Chondrocyte (in vitro differentiated cells): ENCODE measurements around the gene OPN1LW. TPM values are rescaled to one million over a fixed set of nuclear protein-coding genes. Genes with fewer than 3 reads are reported as not detected.
A peak's percentile ranks its signal among the peaks of the same experiment; 100 is the strongest.
"Not testable (repeated sequence)": the region's sequence is repeated elsewhere in the genome, so short reads cannot be mapped to it uniquely, and the experiment has no call there.

Experiments
- DNase-seq: peaks from one replicate; pipeline ENCODE4 v3.0.0; 2021; ENCODE audit warnings: mixed read lengths, low spot score
- H3K27ac Mint-ChIP-seq: one replicate; pipeline ENCODE4 v1.8.0; 2021; ENCODE audit warnings: mild to moderate bottlenecking, moderate library complexity, mixed read lengths; ENCODE audit not compliant: unreplicated experiment
- H3K27me3 Mint-ChIP-seq: 2 replicates; pipeline ENCODE4 v1.8.0; 2021; ENCODE audit warnings: low read depth, mixed read lengths
- H3K36me3 Mint-ChIP-seq: 2 replicates; pipeline ENCODE4 v1.8.0; 2021; ENCODE audit warnings: low read depth, mixed read lengths
- H3K4me1 Mint-ChIP-seq: 2 replicates; pipeline ENCODE4 v1.8.0; 2021; ENCODE audit warnings: low read depth, mild to moderate bottlenecking, mixed read lengths
- H3K4me3 Mint-ChIP-seq: one replicate; pipeline ENCODE4 v1.8.0; 2021; ENCODE audit warnings: mild to moderate bottlenecking, moderate library complexity, mixed read lengths; ENCODE audit not compliant: unreplicated experiment
- H3K9me3 Mint-ChIP-seq: 2 replicates; pipeline ENCODE4 v1.8.0; 2021; ENCODE audit warnings: low read depth, mixed read lengths
- CTCF ChIP-seq: fragments of 200-600 bp; sonication (generic); IDR thresholded peaks from 2 replicates; pipeline ENCODE4 v1.5.0; 2021; ENCODE audit warnings: antibody characterized with exemption, mild to moderate bottlenecking, moderate library complexity
- long read RNA-seq: library from polyadenylated mRNA; stranded (forward); transcript quantifications from one replicate; pipeline ENCODE4 v2.0.0, GENCODE V29; 2021
- total RNA-seq: library from RNA; stranded (reverse); gene quantifications from 3 replicates; pipeline ENCODE4 v1.2.1, GENCODE V29; 2021

Gene OPN1LW
- not detected in 3 replicates for total RNA-seq
- long read RNA-seq, result 0 reads

DNA sequence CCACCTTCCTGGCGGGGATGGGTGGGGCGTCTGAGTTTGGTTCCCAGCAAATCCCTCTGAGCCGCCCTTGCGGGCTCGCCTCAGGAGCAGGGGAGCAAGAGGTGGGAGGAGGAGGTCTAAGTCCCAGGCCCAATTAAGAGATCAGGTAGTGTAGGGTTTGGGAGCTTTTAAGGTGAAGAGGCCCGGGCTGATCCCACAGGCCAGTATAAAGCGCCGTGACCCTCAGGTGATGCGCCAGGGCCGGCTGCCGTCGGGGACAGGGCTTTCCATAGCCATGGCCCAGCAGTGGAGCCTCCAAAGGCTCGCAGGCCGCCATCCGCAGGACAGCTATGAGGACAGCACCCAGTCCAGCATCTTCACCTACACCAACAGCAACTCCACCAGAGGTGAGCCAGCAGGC lies at the start of gene OPN1LW:
OPN1LW (plus strand) TSS at position 234 of the 400 bp plus-strand sequence; CDS start at position 275, 41 bp downstream.
- not testable (repeated sequence) for H3K27ac Mint-ChIP-seq, H3K27me3 Mint-ChIP-seq, DNase-seq, H3K9me3 Mint-ChIP-seq, H3K36me3 Mint-ChIP-seq, H3K4me3 Mint-ChIP-seq, H3K4me1 Mint-ChIP-seq

- peaks cover 44% of the 10 kb centered on the region for H3K4me1 Mint-ChIP-seq
- H3K27me3 Mint-ChIP-seq, result no peaks in the 10 kb centered on the region
- H3K27ac Mint-ChIP-seq, result peak overlapping the region; percentile 35
- no peaks in the 10 kb centered on the region for H3K9me3 Mint-ChIP-seq
- DNase-seq, result no peak
- no peak overlapping the region for H3K4me3 Mint-ChIP-seq
- TF ChIP-seq CTCF, result no peak
- H3K36me3 Mint-ChIP-seq, result peaks cover 3% of the 10 kb centered on the region
Observed at GRCh38 chrX:154094833-154095232, 49.2 kb upstream of the OPN1LW start.

- Mint-ChIP-seq H3K27me3 (no peaks in the 10 kb centered on the region), H3K4me3 (peak overlapping the region; percentile 82), H3K4me1 (peaks cover 44% of the 10 kb centered on the region), H3K9me3 (no peaks in the 10 kb centered on the region), H3K36me3 (peaks cover 3% of the 10 kb centered on the region), H3K27ac (peak overlapping the region; percentile 90)
- no peak for TF ChIP-seq CTCF
- DNase-seq, result no peak
Observed at GRCh38 chrX:154096140-154097002, 47.7 kb upstream of the OPN1LW start.

DNA sequence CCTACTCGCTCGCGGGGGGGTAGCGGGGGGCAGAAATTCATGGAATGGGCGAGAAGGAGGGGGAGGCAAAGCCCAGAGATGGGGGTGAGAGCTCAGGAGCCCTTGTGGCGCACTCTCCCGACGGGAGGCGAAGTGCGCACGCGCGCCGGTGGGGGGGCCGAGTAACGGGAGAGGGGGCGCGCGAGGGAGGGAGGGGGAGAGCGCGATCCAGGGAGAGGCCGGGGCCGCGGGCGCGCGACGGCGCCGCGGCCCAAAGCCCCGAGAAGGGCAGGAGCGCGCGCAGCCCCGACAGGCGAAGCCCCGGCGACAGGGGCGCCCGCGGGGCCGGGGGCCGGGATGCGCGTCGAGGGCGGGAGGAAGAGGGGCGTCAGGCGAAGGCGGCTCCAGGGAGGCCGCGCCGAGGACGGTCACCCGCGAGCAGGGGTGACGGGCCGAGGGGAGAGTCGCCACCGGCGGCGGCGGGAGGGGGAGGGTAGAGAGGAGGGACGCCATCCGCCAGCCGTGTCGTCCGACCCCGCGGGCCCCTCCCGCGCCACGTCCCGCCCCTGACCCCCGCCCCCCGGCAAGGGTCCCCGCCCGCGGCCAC lies 46.9 kb upstream of the OPN1LW start:
- H3K27ac Mint-ChIP-seq, result peak overlapping the region; percentile 90
- H3K9me3 Mint-ChIP-seq, result peaks cover 2% of the 10 kb centered on the region
- peaks cover 3% of the 10 kb centered on the region for H3K36me3 Mint-ChIP-seq
- H3K4me1 Mint-ChIP-seq, result peaks cover 44% of the 10 kb centered on the region
- no peak for DNase-seq
- peak overlapping the region; percentile 82 for H3K4me3 Mint-ChIP-seq
- H3K27me3 Mint-ChIP-seq, result no peaks in the 10 kb centered on the region
- peak; percentile 22 for TF ChIP-seq CTCF

DNA sequence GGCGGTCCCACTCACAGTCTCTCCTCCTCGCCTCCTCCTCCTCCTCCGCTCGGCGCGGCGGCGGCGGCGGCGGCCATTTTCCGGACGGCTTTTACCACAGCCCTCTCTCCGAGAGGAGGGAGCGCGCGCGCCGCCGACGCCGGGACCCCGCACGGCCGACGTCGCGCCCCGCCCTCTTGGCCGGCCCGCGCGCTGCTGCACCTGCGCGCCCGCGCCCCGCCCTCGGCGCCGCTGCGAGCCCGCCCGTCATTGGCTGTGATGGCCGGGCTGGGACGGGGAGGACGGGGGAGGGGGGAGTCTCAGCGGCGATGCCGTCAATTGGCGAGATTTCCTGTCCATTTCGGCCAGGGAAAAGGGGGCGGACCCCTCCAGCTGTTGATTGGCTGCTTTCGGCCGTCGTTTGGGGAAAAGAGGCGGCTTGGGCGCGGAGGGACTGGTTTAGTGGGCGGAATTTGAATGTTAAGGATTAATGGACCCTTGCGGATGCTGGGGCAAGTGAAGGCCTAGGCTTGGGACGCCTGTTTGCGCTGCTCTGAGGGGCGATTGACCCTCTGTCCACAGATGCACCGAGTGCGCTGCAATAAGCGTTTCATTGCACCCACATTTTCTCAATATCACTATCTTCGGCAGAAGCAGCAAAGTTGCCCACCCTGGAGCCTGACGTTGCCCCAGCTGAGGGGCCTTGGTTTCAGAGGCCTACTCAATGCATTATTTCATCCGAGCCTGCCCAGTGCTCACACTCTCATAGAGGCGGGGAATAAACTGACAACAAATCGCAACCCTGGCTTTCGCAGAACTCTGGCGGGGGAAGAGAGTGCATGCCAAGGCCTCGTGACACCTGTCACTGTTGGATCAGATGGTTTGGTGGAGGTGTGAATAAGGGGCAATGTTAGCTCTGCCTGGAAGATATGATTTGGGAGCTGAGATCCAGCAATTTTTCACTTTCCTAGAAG lies 46.2 kb upstream of the OPN1LW start, which contains the start of gene MECP2:
MECP2 (minus strand) TSS at position 129 of the 953 bp plus-strand sequence.
- Mint-ChIP-seq H3K27ac (peak within 1 kb of the TSS; percentile 90), H3K4me3 (peak within 1 kb of the TSS; percentile 82), H3K36me3 (peaks cover 3% of the 10 kb centered on the region), H3K27me3 (no peaks in the 10 kb centered on the region), H3K4me1 (peaks cover 38% of the 10 kb centered on the region), H3K9me3 (peaks cover 3% of the 10 kb centered on the region)
- no peak for TF ChIP-seq CTCF
- DNase-seq, result peak; percentile 94
